Peyer's patch (tissue), 4 donors: ENCODE data around the gene QRFP. TPM values are rescaled to one million over a fixed set of nuclear protein-coding genes. Genes with fewer than 3 reads are reported as not detected.
A peak's percentile ranks its signal among the peaks of the same experiment; 100 is the strongest.

ENCODE experiments used
- DNase-seq, 3 donors: peaks; one replicate each; pipeline ENCODE4 v3.0.0-alpha.2; 2017 to 2019
- H3K27ac ChIP-seq, 4 donors: fragments of 200-600 bp; sonication (generic); one replicate each; pipeline ENCODE4 v1.5.1; 2016 to 2019
- H3K27me3 ChIP-seq, 2 donors: fragments of 200-600 bp; sonication (generic); one replicate each; pipeline ENCODE4 v1.5.1; 2019
- H3K36me3 ChIP-seq, 3 donors: fragments of 200-600 bp; sonication (generic); one replicate each; pipeline ENCODE4 v1.5.1; 2016 to 2019
- H3K4me1 ChIP-seq, 4 donors: fragments of 200-600 bp; sonication (generic); one replicate each; pipeline ENCODE4 v1.5.1; 2016 to 2019
- H3K4me3 ChIP-seq, 4 donors: fragments of 200-600 bp; sonication (generic); 1 replicate in 3 of 4; 2 replicates in 1 of 4; pipeline ENCODE4 v1.5.1; 2016 to 2019; ENCODE audit warnings: mild to moderate bottlenecking in 1 of 4
- H3K9me3 ChIP-seq, 4 donors: fragments of 200-600 bp; sonication (generic); one replicate each; pipeline ENCODE4 v1.5.1; 2016 to 2019; ENCODE audit warnings: mild to moderate bottlenecking in 1 of 4
- POLR2A ChIP-seq, 2 donors: fragments of 450-650 bp; IDR thresholded peaks; one replicate each; pipeline ENCODE4 v1.5.1; 2017; ENCODE audit warnings: antibody characterized with exemption in 2 of 2, mild to moderate bottlenecking in 2 of 2, moderate library complexity in 2 of 2
- total RNA-seq, 4 donors: library from RNA; depleted of rRNA; stranded (reverse); fragments of >200 nt; gene quantifications; one replicate each; pipeline ENCODE4 v1.1.0, GENCODE V29; 2016
- TF ChIP-seq, protein P1 (sequence below), 6 experiments: fragments of 450-650 bp in 4 of 6; fragments of 200-600 bp in 2 of 6; sonication (generic) in 1 of 6; IDR thresholded peaks; one replicate each; pipeline ENCODE4 v1.5.1; 2017 to 2019; ENCODE audit warnings: antibody characterized with exemption in 6 of 6, mild to moderate bottlenecking in 3 of 6, moderate library complexity in 1 of 6

Gene QRFP
- total RNA-seq, 4 donors from 2014 or later: not detected

DNA sequence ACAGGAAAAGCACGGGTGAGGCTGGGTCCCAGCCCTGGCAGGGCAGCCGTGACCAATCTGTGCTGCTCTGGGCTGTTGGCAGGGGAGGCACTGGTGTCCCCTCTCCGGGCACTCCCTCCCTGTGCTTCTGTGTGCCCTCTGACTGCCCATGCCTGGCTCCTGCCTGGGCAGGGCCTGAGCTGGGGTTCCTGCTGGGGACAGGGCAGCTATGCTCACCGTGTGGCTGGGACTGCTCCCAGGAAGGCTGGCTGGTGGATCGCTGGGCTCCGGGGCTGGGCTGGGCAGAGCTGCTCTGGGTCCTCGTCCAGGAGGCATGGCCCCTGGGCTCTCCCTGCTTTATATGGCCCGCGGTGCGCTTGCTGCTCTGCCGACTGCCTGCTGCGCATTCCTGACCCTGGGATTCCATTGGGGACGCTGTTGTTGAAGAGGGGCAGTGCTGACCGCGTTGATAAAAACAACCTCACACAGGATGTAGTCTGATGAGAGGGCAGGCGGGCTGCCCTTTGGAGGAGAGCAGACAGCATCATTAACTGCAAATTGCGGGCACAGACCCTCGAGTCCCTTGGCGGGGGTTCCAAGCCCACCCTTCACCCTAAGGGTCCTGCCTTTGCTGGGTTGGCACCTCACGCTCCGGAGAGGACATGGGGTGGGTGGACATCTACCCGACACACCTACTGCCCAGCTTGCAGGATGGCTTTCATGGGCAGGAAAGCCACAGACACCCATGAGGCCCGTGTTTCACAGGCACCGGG, 955 bp downstream of the QRFP start:
- H3K36me3 ChIP-seq: peaks cover 0 to 7% (median 0%) of the 10 kb centered on the region in 3 donors
- H3K4me1 ChIP-seq: peaks cover 0 to 5% (median 0%) of the 10 kb centered on the region in 4 donors
- no peak for DNase-seq
- no peaks in the 10 kb centered on the region for H3K27me3 ChIP-seq
- H3K9me3 ChIP-seq: no peaks in the 10 kb centered on the region
- TF ChIP-seq, protein P1, sequence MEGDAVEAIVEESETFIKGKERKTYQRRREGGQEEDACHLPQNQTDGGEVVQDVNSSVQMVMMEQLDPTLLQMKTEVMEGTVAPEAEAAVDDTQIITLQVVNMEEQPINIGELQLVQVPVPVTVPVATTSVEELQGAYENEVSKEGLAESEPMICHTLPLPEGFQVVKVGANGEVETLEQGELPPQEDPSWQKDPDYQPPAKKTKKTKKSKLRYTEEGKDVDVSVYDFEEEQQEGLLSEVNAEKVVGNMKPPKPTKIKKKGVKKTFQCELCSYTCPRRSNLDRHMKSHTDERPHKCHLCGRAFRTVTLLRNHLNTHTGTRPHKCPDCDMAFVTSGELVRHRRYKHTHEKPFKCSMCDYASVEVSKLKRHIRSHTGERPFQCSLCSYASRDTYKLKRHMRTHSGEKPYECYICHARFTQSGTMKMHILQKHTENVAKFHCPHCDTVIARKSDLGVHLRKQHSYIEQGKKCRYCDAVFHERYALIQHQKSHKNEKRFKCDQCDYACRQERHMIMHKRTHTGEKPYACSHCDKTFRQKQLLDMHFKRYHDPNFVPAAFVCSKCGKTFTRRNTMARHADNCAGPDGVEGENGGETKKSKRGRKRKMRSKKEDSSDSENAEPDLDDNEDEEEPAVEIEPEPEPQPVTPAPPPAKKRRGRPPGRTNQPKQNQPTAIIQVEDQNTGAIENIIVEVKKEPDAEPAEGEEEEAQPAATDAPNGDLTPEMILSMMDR (IDR thresholded peaks at IDR 0.05): peak in 1 of 6 experiments; percentile 7
- TF ChIP-seq POLR2A (IDR thresholded peaks at IDR 0.05): no peak
- H3K27ac ChIP-seq: no peak overlapping the region
- no peak overlapping the region for H3K4me3 ChIP-seq

DNA sequence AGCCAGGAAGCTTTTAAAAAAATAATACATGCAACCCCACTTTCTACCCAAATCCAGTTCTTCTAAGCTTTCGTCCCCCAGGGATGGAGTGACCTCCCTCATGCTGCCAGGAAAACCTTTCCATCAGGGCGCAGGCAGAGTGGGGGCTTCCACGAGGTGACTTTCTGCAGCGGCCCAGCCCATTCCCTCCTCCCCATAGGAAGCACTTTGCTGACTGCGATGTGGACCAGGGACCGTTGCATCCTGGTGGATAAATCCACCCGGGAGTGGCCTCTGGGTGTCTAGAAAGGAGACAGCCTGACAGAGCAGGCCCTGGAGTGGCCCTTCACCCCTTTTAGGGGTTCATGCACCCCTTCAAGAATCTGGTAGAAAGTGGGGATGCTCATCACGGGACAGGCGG, 1.6 kb downstream of the QRFP start:
- no peaks in the 10 kb centered on the region for H3K9me3 ChIP-seq
- TF ChIP-seq POLR2A (IDR thresholded peaks at IDR 0.05): no peak
- TF ChIP-seq, protein P1 (IDR thresholded peaks at IDR 0.05): no peak
- no peak for DNase-seq
- H3K4me1 ChIP-seq: peaks cover 0 to 5% (median 0%) of the 10 kb centered on the region in 4 donors
- H3K36me3 ChIP-seq: peaks cover 0 to 13% (median 0%) of the 10 kb centered on the region in 3 donors
- H3K27me3 ChIP-seq: no peaks in the 10 kb centered on the region
- H3K4me3 ChIP-seq: no peak overlapping the region
- H3K27ac ChIP-seq: no peak overlapping the region

DNA sequence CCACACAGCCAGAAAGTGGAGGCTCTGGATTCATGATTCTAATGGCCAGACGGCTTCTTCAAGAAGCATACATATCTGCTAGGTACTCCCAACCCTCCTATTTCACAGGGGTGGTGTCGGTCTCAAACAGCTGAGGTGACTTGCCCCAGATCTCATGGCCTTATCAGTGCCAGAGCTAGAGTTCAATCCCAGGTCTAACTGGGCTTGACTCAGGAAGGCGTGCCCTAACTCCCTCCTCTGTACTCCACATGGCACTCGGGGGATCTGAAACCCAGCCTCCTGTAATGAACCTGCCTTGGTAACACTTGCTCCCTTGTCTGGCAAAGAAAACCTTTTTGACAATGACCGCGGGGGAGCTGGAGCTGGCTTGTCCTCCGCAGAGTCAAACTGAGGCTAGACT, 2.1 kb downstream of the QRFP start:
- TF ChIP-seq POLR2A (IDR thresholded peaks at IDR 0.05): no peak
- TF ChIP-seq, protein P1 (IDR thresholded peaks at IDR 0.05): no peak
- Histone ChIP-seq H3K27me3 (no peaks in the 10 kb centered on the region), H3K36me3 (peaks cover 0 to 18% (median 0%) of the 10 kb centered on the region in 3 donors), H3K9me3 (no peaks in the 10 kb centered on the region), H3K27ac (no peak overlapping the region), H3K4me1 (peaks cover 0 to 5% (median 0%) of the 10 kb centered on the region in 4 donors), H3K4me3 (no peak overlapping the region)
- no peak for DNase-seq

DNA sequence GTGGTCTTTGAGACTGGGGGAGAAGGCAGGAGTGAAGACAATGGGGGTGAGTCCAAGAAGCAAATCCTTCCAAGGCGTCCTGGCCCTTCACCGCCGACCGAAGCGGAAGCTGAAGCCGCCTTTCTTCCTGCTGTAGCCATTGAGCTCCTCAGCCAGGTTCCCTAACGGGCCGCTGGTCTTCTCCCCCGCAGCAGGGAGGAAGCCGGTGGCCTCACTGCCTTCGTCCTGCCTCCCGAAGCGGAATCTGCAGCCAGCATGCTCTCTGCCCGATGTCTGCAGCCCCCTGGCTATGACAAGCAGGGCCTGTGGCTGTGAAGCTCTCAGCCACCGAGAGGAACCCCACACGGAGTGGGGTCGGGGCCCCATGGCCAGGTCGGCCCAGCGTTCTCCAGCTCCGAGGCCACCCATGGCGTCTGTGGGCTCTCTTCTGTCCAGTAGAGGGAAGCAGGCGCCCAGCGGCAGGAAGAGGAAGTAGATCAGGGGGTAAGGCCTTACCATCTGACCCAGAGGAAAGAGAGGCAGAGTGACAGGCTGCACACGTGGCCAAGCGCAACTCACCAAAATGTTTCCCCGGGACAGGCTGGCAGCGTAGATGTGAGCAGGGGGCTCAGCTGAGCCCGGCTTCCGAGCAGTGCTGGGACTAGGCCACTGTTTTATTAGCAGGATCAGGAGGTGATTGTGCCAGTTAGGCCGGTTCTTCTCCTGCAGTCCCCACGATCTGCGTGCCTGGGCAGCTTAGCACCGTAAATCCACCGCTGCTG, 3.1 kb downstream of the QRFP start:
- Histone ChIP-seq H3K4me3 (no peak overlapping the region), H3K36me3 (peaks cover 0 to 29% (median 0%) of the 10 kb centered on the region in 3 donors), H3K4me1 (peaks cover 0 to 5% (median 0%) of the 10 kb centered on the region in 4 donors), H3K27me3 (no peaks in the 10 kb centered on the region), H3K9me3 (no peaks in the 10 kb centered on the region), H3K27ac (no peak overlapping the region)
- DNase-seq: no peak
- no peak for TF ChIP-seq POLR2A (IDR thresholded peaks at IDR 0.05)
- TF ChIP-seq, protein P1 (IDR thresholded peaks at IDR 0.05): peak in 2 of 6 experiments; percentile 15 to 23

DNA sequence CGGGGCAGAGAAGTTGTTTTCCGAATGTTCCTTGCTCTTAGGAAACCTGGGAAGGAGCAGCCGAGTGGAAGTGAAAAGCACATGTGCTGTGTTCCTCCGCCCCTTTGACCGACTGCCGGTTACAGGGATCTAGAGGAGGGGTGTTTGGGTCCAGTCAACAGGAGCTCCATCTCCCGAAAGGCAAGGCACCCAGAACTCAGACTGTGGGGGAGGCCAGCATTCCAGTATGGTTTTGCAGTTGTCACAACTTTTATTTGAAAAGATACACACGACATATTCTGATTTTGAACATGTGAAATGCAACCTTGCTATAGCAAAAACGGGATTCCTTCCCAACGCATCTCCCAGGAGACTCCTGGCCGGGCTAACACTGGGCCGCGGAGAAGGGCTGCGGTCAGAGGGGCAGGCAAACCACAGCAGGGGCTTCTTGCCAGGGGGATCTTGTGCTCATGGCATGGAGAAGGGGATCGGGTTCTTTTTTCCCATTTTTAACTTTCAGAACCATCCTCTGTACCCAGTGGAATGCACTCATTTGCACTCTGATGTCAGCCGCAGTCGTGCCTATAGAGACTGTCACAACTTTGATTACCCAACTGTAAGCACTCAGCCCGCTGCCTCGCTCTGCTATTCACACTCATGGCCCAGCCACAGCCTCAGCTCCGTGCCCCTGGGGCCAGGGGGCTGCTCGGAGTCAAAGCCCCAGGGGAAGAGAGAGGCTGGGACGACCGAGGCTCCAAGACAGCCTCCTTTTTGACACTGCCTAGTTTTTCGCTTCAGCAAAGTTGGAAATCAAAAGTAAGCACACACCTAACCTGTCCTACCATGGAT, 3.9 kb downstream of the QRFP start:
- TF ChIP-seq, protein P1 (IDR thresholded peaks at IDR 0.05): no peak
- Histone ChIP-seq H3K27ac (no peak overlapping the region), H3K27me3 (no peaks in the 10 kb centered on the region), H3K4me3 (no peak overlapping the region), H3K9me3 (no peaks in the 10 kb centered on the region), H3K4me1 (no peaks in the 10 kb centered on the region), H3K36me3 (peaks cover 0 to 37% (median 0%) of the 10 kb centered on the region in 3 donors)
- DNase-seq: no peak
